CD4-positive, alpha-beta memory T cell (primary cell): ENCODE results near the gene OPA3. TPM values are rescaled to one million over a fixed set of nuclear protein-coding genes. Genes with fewer than 3 reads are reported as not detected.

ENCODE experiments used
- CTCF ChIA-PET: fragments of 350-600 bp; sonication (Branson Sonifier 250); formaldehyde crosslinking; loops from one replicate; lab custom pipeline; 2021; ENCODE audit warnings: inconsistent platforms; ENCODE audit not compliant: partially characterized antibody; lab: Charles Lee
- POLR2A ChIA-PET: fragments of 350-600 bp; sonication (Branson Sonifier 250); formaldehyde crosslinking; loops from one replicate; lab custom pipeline; 2021; ENCODE audit not compliant: partially characterized antibody; lab: Charles Lee
- DNase-seq, 5 donors: peaks; one replicate each; pipeline versions ENCODE4 v3.0.0 to v3.0.0-alpha.2; 2020 to 2022; ENCODE audit warnings: mixed read lengths in 1 of 5
- H3K27ac ChIP-seq: one replicate; pipeline ENCODE4 v1.7.0; 2013; ENCODE audit warnings: low read depth, low read length
- H3K27me3 ChIP-seq: 2 replicates; pipeline ENCODE4 v1.7.0; 2013; ENCODE audit warnings: mild to moderate bottlenecking, low read length, moderate library complexity; ENCODE audit not compliant: insufficient read depth
- H3K36me3 ChIP-seq: 2 replicates; pipeline ENCODE4 v1.7.0; 2013; ENCODE audit warnings: mild to moderate bottlenecking, low read length, moderate library complexity; ENCODE audit not compliant: insufficient read depth
- H3K4me1 ChIP-seq: 2 replicates; pipeline ENCODE4 v1.7.0; 2013; ENCODE audit warnings: mild to moderate bottlenecking, low read length, moderate library complexity; ENCODE audit not compliant: insufficient read depth
- H3K4me3 ChIP-seq, 2 donors: one replicate each; pipeline ENCODE4 v1.7.0; 2013; ENCODE audit warnings: low read length in 2 of 2, mild to moderate bottlenecking in 1 of 2
- H3K9me3 ChIP-seq, 2 donors: one replicate each; pipeline ENCODE4 v1.7.0; 2013; ENCODE audit warnings: low read length in 2 of 2, control low read depth in 1 of 2; ENCODE audit not compliant: control insufficient read depth in 1 of 2
- H3K27ac Mint-ChIP-seq, 7 donors: one replicate each; pipeline ENCODE4 v1.8.0; 2020 to 2021; ENCODE audit warnings: mixed read lengths in 7 of 7, mild to moderate bottlenecking in 6 of 7, inconsistent platforms in 3 of 7, moderate library complexity in 3 of 7
- H3K27me3 Mint-ChIP-seq, 2 donors: one replicate each; pipeline ENCODE4 v1.8.0; 2020 to 2021; ENCODE audit warnings: mixed read lengths in 2 of 2
- H3K36me3 Mint-ChIP-seq, 2 donors: one replicate each; pipeline ENCODE4 v1.8.0; 2020 to 2021; ENCODE audit warnings: mixed read lengths in 2 of 2, inconsistent platforms in 1 of 2, mild to moderate bottlenecking in 1 of 2
- H3K4me1 Mint-ChIP-seq, 4 donors: one replicate each; pipeline ENCODE4 v1.8.0; 2020 to 2021; ENCODE audit warnings: mixed read lengths in 4 of 4, mild to moderate bottlenecking in 1 of 4
- H3K4me3 Mint-ChIP-seq, 8 donors: one replicate each; pipeline ENCODE4 v1.8.0; 2020 to 2021; ENCODE audit warnings: mixed read lengths in 8 of 8, mild to moderate bottlenecking in 7 of 8, moderate library complexity in 6 of 8, inconsistent platforms in 3 of 8
- H3K9me3 Mint-ChIP-seq, 8 donors: one replicate each; pipeline ENCODE4 v1.8.0; 2020 to 2021; ENCODE audit warnings: mixed read lengths in 8 of 8, mild to moderate bottlenecking in 5 of 8, inconsistent platforms in 3 of 8, moderate library complexity in 1 of 8
- intact Hi-C: fragments of 100-400 bp; cut with micrococcal nuclease; formaldehyde crosslinking; loops from one replicate; pipeline ENCODE4 v1.15.1; 2023
- polyA plus RNA-seq, 2 donors: library from polyadenylated mRNA; unstranded; fragments of 300-500 nt; fragmentation: Illumina TruSeq; gene quantifications; one replicate each; pipeline ENCODE4 v1.2.3, GENCODE V29; 2021
- total RNA-seq, 2 experiments: library from RNA; stranded (reverse); gene quantifications; one replicate each; pipeline ENCODE4 v1.2.3, GENCODE V29; 2021

OPA3 gene
- total and polyA plus RNA-seq, 4 experiments from 2014 or later = 4.4 to 12.9 (median 10.3) TPM

- peak overlapping the region in 2 of 7 donors; percentile 29 to 51 for H3K27ac Mint-ChIP-seq
- peaks cover 51% of the 10 kb centered on the region for H3K27me3 ChIP-seq
These were observed 13.8 kb upstream of the OPA3 start for GRCh38 chr19:45598267-45599001.

GRCh38 chr19:45597425-45598111, 13.0 kb upstream of the OPA3 start:
- CTCF ChIA-PET = interaction anchor here (2.1 kb wide), 1 partner anchor 44 kb away, joined by 4 read pairs; no protein-coding TSS in a partner anchor

More at GRCh38 chr19:45598267-45599001, 13.8 kb upstream of the OPA3 start:
- CTCF ChIA-PET = interaction anchor here (2.1 kb wide), 1 partner anchor 43 kb away, joined by 4 read pairs; no protein-coding TSS in a partner anchor
- Histone ChIP-seq H3K4me1 (peaks cover 11% of the 10 kb centered on the region), H3K27ac (no peak overlapping the region), H3K9me3 (no peaks in the 10 kb centered on the region), H3K4me3 (no peak overlapping the region), H3K36me3 (no peaks in the 10 kb centered on the region)
- peaks cover 0 to 4% (median 0%) of the 10 kb centered on the region in 8 donors for H3K9me3 Mint-ChIP-seq
- peaks cover 57 to 68% of the 10 kb centered on the region in 2 donors for H3K27me3 Mint-ChIP-seq
- peaks cover 10 to 35% (median 27%) of the 10 kb centered on the region in 4 donors for H3K4me1 Mint-ChIP-seq
- H3K4me3 Mint-ChIP-seq = peak overlapping the region in 4 of 8 donors; percentile 35 to 60 (median 49)
- DNase-seq = no peak
- intact Hi-C loops = no loop called here
- H3K36me3 Mint-ChIP-seq = peaks cover 0 to 4% of the 10 kb centered on the region in 2 donors
- POLR2A ChIA-PET = no interaction called here

GRCh38 chr19:45595814-45596213, 11.2 kb upstream of the OPA3 start:
- Mint-ChIP-seq H3K4me1 (peaks cover 10 to 24% (median 22%) of the 10 kb centered on the region in 4 donors), H3K36me3 (no peaks in the 10 kb centered on the region)

More at GRCh38 chr19:45597425-45598111, 13.0 kb upstream of the OPA3 start:
- no peaks in the 10 kb centered on the region for H3K36me3 ChIP-seq
- Mint-ChIP-seq H3K4me1 (peaks cover 10 to 35% (median 27%) of the 10 kb centered on the region in 4 donors), H3K27ac (no peak overlapping the region), H3K4me3 (peak overlapping the region in 1 of 8 donors; percentile 35), H3K9me3 (peaks cover 0 to 4% (median 0%) of the 10 kb centered on the region in 8 donors), H3K27me3 (peaks cover 51 to 65% of the 10 kb centered on the region in 2 donors), H3K36me3 (peaks cover 0 to 4% of the 10 kb centered on the region in 2 donors)
- peaks cover 51% of the 10 kb centered on the region for H3K27me3 ChIP-seq
- POLR2A ChIA-PET = no interaction called here
- H3K9me3 ChIP-seq = no peaks in the 10 kb centered on the region
- H3K4me1 ChIP-seq = peaks cover 11% of the 10 kb centered on the region
- DNase-seq = no peak
- no peak overlapping the region for H3K4me3 ChIP-seq
- intact Hi-C loops = no loop called here
- H3K27ac ChIP-seq = no peak overlapping the region

GRCh38 chr19:45593520-45593919, 8.9 kb upstream of the OPA3 start:
- Mint-ChIP-seq H3K27ac (no peak overlapping the region), H3K36me3 (no peaks in the 10 kb centered on the region), H3K4me1 (peaks cover 7 to 13% (median 12%) of the 10 kb centered on the region in 4 donors), H3K9me3 (peaks cover 0 to 2% (median 0%) of the 10 kb centered on the region in 8 donors), H3K4me3 (no peak overlapping the region), H3K27me3 (peaks cover 36 to 60% of the 10 kb centered on the region in 2 donors)
- Histone ChIP-seq H3K36me3 (no peaks in the 10 kb centered on the region), H3K4me3 (no peak overlapping the region), H3K27me3 (peaks cover 15% of the 10 kb centered on the region), H3K9me3 (no peaks in the 10 kb centered on the region), H3K4me1 (peaks cover 6% of the 10 kb centered on the region), H3K27ac (no peak overlapping the region)
- POLR2A ChIA-PET = interaction anchor here (1.4 kb wide), 1 partner anchor 50 kb away, joined by 3 read pairs; no protein-coding TSS in a partner anchor
- intact Hi-C loops = no loop called here
- CTCF ChIA-PET = interaction anchor here (0.7 to 1.8 kb wide), 2 partner anchors 48 to 405 kb away, joined by 5 to 7 read pairs; no protein-coding TSS in a partner anchor
- DNase-seq = no peak

More at GRCh38 chr19:45595814-45596213, 11.2 kb upstream of the OPA3 start:
- intact Hi-C loops = no loop called here
- Histone ChIP-seq H3K36me3 (no peaks in the 10 kb centered on the region), H3K4me1 (peaks cover 11% of the 10 kb centered on the region), H3K4me3 (no peak overlapping the region), H3K27ac (no peak overlapping the region), H3K9me3 (no peaks in the 10 kb centered on the region), H3K27me3 (peaks cover 34% of the 10 kb centered on the region)
- peaks cover 47 to 66% of the 10 kb centered on the region in 2 donors for H3K27me3 Mint-ChIP-seq
- no peak for DNase-seq
- H3K4me3 Mint-ChIP-seq = no peak overlapping the region
- no peak overlapping the region for H3K27ac Mint-ChIP-seq
- ChIA-PET POLR2A (no interaction called here), CTCF (interaction anchor here (0.9 to 1.1 kb wide), 3 partner anchors 11 to 83 kb away, joined by 3 to 4 read pairs (median 3); no protein-coding TSS in a partner anchor)
- peaks cover 0 to 2% (median 0%) of the 10 kb centered on the region in 8 donors for H3K9me3 Mint-ChIP-seq

- ChIA-PET CTCF (interaction anchor here (1.3 kb wide), 1 partner anchor 51 kb away, joined by 3 read pairs; no protein-coding TSS in a partner anchor), POLR2A (interaction anchor here (1.1 kb wide), 1 partner anchor 49 kb away, joined by 3 read pairs; no protein-coding TSS in a partner anchor)
- intact Hi-C loops = no loop called here
These were observed 7.8 kb upstream of the OPA3 start for GRCh38 chr19:45592366-45592765.

GRCh38 chr19:45591638-45592005, 7.0 kb upstream of the OPA3 start:
- no peaks in the 10 kb centered on the region for H3K36me3 Mint-ChIP-seq
- Histone ChIP-seq H3K27me3 (peaks cover 3% of the 10 kb centered on the region), H3K4me1 (no peaks in the 10 kb centered on the region), H3K27ac (no peak overlapping the region), H3K36me3 (no peaks in the 10 kb centered on the region), H3K4me3 (no peak overlapping the region), H3K9me3 (no peaks in the 10 kb centered on the region)
- intact Hi-C loops = no loop called here
- ChIA-PET CTCF (interaction anchor here (1.1 to 1.7 kb wide), 3 partner anchors 51 to 89 kb away, joined by 3 to 6 read pairs (median 3); no protein-coding TSS in a partner anchor), POLR2A (interaction anchor here (1.1 kb wide), 1 partner anchor 50 kb away, joined by 3 read pairs; no protein-coding TSS in a partner anchor)
- DNase-seq = no peak
- no peak overlapping the region for H3K27ac Mint-ChIP-seq
- H3K4me3 Mint-ChIP-seq = no peak overlapping the region
- H3K4me1 Mint-ChIP-seq = peaks cover 0 to 7% (median 2%) of the 10 kb centered on the region in 4 donors
- peaks cover 23 to 41% of the 10 kb centered on the region in 2 donors for H3K27me3 Mint-ChIP-seq
- H3K9me3 Mint-ChIP-seq = peaks cover 0 to 2% (median 0%) of the 10 kb centered on the region in 8 donors

More at GRCh38 chr19:45592366-45592765, 7.8 kb upstream of the OPA3 start:
- H3K4me1 ChIP-seq = no peaks in the 10 kb centered on the region
- peaks cover 5% of the 10 kb centered on the region for H3K27me3 ChIP-seq
- DNase-seq = no peak
- H3K9me3 Mint-ChIP-seq = peaks cover 0 to 2% (median 0%) of the 10 kb centered on the region in 8 donors
- H3K27ac ChIP-seq = no peak overlapping the region
- no peak overlapping the region for H3K4me3 Mint-ChIP-seq
- H3K36me3 ChIP-seq = no peaks in the 10 kb centered on the region
- no peaks in the 10 kb centered on the region for H3K36me3 Mint-ChIP-seq
- no peak overlapping the region for H3K4me3 ChIP-seq
- H3K27me3 Mint-ChIP-seq = peaks cover 29 to 49% of the 10 kb centered on the region in 2 donors
- H3K27ac Mint-ChIP-seq = peak overlapping the region in 2 of 7 donors; percentile 9 to 46
- H3K4me1 Mint-ChIP-seq = peaks cover under 1 to 7% (median 4%) of the 10 kb centered on the region in 4 donors
- no peaks in the 10 kb centered on the region for H3K9me3 ChIP-seq
